ENCODE measurements around the gene SCG5.

SCG5 gene

DNA sequence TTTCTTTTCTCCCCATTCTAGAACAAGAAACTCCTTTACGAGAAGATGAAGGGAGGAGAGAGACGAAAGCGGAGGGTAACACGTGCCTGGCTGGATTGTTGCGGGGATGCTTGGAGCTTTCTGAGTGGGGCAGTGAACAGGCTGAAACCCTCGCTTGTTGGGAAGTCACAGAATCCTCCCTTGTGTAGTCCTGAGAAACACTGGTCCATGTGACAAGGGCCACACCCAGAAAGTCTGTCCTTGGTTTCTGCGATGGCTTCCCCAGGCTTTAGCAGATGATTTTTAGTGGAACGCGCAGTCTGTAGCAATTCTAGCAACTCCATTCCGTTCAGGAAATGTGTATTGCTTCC, 50.2 kb downstream of the SCG5 start:
- no peak for DNase-seq

DNA sequence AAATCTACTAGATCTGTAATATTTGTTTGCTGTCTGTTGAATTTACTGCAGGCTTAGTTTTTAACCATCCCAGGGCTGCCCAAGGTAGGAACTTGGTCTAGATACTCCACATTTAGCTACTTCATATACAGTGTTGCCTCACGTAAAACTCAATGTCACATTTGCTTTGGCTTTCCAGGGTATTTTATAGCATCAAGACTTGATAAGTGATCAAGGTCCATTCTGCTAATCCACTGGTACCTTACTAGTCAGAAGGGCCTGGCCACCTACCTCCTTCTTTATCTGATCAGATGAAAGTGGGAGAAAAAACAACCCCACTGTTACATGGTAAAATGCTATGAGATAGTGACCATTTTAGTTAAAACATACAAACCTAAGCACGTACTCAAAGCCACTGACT, 50.8 kb downstream of the SCG5 start:
- no peak for DNase-seq

DNA sequence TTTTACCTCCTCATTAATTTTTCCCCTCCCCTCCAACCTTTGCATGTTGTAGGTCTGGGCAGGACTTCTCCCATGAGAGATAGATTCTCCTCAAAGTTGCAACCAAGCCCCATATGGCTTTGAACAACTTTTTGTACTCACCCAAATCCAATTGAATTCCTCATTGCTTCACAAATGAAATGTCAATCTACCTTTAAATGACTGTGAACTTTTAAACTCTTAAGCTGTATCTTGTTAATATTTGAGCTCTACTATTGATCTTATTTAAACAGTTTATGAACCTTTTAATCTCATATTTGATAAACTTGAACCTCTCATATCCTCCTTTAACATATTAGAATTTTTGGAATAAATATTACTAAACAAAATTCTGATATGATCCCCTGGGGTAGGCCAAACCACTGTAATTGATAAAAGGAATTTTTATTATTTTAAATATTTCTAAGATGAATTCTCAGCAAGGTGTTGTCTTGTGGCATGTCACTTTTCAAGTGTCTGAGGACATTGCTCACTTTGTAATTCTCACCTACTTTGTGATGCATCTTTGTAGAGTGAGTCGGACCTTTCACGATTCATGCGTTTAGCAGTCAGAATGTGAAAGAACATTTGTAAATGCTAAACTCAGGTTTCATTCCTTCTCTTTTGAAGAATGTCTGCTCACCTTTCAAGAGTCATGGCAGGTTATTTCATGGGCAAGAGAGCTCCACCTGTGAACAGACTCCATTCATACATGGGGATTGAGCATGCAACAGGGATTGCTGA, 52.9 kb downstream of the SCG5 start:
- DNase-seq: no peak

DNA sequence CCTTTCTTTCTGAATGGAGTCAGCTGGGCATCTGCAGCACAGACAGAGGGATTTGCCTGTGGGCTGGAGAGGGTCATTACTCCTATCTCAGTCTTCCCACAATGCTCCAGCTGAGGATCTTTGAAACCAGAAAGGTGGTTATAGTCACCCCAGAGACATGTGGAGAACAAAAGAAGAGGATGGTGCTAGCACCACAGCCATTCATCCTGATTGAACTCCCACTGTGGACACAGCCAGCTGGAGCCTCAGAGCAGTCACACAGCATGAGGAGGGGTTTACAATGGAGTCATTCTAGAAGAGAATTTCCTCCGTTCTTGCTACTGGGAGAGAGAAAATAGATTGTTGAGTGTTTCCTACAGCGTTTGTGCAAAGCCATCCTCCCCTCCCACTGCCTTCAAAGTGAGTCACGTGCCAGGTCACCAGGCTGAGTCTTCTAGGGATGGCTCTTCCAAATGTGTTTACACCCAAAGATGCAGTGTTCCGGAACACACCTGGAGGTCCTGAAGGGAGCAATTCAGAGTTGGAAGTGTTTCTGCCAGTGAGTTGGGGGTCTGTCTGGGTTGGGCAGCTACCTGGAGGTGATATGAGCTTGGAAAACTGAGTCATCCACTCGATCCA, 57.4 kb downstream of the SCG5 start:
- DNase-seq: no peak

DNA sequence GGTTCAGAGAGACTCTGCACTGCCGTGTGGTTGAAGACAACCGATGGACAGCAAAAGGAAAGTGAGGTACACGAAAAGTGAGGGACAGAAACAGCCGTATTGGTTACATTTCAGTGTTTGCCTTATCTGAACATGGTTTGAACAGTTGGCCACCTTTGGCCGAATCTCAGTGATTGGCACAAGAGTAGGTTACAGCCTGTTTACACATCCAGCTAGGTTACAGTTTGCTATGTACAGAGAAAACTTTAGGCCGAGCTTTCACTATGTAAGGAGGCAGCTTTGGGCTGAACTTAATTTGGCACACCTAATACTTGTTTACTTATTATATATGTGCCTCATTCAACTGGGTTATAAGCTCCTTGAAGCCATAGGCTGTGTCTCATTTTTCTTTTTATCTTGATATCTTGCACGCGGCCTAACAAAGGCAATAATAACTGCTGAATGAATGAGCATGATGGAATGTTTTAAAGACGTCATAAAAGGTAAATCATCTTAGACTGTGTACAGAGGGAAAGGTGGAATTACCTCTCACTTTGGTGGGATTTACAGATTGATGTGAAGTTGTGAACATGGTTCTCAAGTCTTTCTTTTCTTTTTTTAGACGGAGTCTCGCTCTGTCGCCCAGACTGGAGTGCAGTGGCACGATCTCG, 59.1 kb downstream of the SCG5 start:
- no peak for DNase-seq

DNA sequence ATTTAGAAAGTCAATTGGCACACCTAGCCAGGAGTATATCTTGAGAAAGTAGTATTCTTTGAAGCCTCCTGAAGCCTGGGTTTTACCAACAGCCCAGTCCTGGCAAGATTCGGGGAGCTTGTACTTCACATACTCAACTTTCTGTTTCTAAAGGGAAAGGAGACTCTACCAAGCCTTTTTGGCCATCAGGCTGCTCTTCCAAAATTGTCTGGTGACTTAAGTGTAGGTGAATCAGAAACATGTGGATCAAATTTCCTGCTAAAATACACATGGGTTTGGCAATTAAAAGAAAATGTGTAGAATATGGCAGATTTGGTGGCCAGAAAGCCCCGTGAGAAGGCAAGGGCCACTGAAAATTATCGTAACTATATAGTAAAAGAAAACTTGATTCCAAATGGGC, 60.4 kb downstream of the SCG5 start:
- DNase-seq: no peak

DNA sequence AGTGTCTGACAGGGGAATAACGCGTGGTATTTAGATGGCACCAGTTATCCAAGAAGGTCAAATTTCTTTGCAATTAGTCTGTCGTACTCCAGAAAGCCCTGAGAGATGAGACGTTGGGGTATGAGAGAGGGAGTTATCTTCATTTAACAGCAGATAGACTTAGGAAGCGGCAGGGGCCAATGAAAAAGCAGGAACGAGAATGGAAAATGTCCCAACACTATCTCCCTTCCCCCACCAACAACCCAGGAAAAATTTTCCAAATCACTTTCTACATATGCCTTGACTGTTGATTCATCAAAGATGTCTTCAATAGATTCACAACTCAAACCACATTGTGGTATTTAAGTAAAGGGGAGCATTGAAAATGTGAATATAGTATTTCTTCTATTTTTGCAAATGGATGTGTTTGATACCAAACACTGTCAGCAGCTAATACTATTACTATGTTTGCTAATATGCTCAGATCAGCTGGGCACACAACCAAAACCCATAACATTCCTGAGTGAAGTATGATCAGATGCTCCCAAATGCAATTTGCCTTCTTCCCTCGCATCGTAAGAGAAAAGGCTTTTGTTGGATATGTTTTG, 63.0 kb downstream of the SCG5 start:
- peak; percentile 92 for DNase-seq

DNA sequence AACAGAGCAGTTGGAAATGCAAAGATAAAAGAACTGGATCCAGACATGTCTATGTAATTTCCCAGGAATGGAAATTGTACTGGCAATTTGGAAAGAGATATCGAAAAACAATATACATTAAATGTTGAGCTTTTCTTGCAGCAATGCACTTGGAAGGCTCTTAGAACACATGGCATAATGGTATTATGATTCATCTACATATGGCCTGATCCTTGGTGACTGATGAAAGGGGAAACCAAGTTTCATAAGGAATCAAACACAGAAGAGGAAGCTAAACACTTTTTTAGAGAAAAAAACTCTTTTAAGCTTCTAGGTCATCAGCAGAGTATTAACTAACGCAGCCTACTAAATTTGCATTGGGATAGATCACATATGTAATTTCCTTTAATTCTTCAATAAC, 63.9 kb downstream of the SCG5 start:
- DNase-seq: peak; percentile 84

DNA sequence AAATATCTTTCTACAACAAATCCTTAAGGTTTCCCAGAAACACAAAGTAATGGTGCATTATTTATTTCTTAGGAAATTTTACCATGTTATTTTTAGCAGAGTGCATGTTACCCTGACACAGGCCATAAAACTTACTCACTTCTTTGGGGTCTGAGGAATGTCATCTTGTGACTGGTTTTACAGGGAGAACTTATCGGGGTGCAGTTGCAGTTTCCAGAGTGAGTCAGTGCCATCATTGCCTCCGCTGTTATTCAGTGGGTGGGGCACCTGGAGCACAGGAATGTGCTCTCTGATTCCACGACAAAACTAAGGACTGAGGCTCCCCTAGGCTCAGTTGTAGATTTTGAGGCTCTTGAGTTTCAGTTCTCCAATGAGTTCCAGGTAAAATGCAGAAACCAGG, 65.2 kb downstream of the SCG5 start:
- DNase-seq: peak; percentile 78

DNA sequence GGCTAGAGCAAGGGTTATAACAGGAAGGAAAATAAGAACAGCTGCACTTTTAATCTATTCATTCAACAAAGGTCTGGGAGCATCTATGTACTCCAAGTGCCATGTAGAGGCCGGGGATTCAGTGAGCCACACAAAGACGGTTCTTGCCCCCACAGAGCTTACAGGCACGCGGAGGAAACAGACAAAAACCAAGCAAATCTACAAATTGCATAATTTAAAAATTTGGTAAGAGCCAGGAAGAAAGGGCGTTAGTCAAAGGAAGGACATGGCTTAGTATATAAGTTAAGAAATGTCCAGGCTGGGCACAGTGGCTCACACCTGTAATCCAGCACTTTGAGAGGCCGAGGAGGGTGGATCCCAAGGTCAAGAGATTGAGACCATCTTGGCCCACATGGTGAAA, 65.9 kb downstream of the SCG5 start:
- no peak for DNase-seq

DNA sequence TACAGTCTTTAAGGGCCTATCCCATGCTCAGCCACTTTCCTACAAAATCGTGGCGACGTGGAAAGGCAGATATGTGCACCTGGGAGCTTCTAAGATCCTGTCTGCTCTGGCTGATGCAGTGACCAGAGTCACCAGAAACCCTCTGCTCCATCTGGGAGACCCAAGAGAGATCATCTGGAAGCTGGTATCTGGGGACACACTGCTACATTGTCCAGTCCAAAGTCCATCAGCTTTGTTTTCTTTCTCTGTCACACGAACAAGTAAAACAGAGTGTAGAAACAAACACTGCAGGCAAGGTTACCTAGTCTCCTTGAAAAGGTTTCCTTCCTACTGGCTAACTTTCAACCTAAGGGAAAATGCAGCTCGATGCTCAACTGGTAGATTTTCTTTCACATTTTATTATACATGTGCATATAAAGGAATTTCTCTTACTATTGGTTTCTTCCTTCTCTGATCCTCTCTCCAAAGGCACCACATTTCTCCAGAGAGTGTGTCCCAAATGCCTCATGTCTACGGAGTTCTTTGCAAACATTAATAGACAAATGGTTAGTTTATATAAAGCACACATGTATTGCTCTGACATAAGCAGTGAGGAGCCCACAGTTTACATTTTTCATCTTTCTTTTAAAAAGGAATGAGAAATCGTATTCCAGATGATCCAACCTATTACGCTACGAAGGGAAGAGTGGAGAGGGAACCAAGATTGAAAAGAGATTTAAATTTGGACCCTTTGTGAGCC, 68.0 kb downstream of the SCG5 start:
- no peak for DNase-seq

DNA sequence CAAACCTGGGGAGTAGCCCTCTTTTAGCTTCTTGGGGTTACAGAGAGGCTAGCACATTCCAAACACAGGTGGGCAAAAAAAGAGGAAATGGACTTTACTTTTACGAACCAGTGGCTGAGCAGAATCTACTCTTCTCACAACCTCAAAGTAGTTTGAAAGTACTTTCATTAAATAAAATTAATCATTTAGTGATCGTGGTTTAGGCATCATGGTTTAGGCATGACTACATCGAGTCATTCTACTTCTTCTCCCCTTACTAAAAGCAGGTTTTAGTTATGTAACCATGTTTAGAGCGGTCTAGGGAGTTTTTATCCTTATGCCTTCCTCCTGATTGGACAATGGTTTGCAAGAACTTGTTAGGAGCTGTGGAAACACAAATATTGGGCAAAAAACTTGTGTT, 73.8 kb downstream of the SCG5 start:
- DNase-seq: no peak

DNA sequence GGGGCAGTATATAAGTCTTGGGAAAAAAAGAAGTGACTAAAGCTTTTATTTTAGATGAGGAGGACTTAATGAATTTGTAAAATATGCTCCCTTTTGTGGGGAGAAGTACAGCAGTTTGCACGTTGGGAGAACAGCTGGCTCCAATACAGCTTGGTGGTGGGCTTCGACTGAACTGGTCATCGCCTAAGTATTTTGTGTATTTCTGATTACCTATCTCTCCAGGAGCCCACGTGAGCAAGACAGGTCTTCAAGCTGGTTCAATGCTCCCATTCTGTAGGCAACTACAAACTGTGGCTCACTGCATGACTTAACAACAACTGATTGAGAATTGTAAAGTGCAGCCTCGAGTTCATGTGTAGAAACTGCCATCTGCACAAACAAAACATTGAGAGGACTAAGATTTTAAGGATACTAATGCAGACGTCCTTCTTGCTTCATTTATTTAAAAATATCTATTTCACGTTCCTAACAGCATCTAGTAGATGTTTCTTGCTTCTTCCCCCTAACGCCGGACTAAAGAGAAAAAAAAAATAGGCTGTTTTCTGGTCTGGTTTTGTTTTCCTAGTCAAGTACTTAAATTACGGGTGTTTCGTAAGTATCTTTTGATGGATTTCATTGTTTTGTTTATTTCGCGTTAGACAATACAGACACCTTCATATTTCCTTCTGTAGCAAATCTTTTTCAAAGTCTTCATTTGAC, 74.9 kb downstream of the SCG5 start:
- no peak for DNase-seq

DNA sequence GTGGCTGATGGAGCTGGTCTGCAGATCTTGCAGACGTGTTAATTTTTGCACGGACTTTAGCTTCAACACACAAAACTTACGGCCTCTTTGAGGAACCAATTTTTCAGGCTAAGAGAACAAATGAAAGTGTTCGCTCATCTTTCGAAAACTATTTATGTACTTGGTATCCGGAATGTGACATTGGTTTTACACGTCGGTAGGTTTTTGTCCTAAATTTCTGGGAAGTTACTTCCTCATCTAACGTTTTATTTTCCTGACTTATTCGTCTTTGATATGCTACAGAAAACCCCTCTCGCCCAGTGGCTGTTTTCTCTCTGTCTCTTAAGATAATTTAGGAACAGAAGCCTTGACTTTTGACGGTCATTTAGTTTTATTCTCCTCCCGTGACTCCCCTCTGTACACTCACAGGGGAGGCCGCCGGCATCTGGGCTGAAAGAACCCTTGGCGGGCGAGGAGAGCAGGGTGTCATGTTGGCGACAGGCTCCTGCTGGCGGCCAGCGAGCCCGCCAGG, 75.5 kb downstream of the SCG5 start:
- DNase-seq: no peak

DNA sequence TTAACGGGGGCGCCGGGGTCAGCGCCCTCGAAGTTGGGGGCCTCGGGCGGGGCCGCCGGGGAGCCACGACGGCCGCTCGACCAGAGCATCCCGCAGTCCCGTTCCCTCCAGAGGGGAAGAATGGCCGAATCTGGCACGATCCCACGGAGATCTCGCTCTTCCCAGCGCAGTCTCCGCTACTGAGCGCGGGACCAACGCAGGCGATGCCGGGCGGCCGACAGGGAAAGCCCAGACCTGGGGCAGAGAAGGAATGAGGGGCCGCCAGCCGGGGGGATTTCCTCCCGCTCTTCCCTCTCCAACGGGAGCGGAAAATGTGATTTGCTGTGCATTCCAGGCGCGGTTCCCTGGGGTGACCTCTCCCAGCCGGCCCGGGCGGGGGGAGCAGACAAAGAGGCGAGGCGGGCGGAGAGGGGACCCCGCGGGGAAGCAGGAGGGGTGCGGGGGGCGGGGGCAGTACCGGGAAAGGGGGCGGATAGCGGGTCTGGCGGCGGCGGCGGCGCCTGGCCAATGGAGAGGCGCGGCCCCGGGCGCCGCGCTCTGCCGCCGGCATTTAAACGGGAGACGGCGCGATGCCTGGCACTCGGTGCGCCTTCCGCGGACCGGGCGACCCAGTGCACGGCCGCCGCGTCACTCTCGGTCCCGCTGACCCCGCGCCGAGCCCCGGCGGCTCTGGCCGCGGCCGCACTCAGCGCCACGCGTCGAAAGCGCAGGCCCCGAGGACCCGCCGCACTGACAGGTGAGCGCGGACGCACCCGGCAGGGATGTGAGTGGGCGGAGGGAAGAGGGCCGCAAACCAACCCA, 76.1 kb downstream of the SCG5 start, which contains the start of gene GREM1:
Gene GREM1, plus strand, starts transcription at position 579 of the 801 bp plus-strand sequence. CDS start 12,687 bp downstream, outside the sequence.
- peak; percentile 95 for DNase-seq

DNA sequence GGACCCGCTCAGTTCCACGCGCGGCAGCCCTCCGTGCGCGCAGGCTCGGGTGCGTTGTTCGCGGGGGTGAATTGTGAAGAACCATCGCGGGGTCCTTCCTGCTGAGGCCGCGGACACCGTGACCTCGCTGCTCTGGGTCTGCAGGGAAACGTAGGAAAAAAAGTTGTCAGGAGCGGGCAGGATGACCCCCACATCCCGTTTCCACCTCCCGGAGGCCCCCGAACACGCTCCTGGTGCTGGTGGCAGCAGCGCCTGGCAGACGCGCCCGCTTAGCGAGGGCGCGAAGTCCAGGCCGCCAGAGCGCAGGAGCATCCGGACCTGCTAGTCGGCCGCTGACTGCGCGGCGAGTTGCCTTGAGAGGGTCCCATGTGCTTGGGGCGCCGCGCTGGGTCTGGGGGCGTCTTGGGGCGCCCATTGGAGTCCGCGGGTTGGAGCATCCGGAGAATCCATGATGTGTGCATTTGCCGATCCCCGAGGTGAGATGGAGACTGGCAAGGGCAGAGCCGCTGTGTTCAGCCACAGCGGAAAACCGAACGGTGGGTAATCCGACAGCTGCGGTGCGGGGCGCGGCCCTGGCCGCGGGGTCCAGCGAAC, 76.8 kb downstream of the SCG5 start:
- DNase-seq: no peak

DNA sequence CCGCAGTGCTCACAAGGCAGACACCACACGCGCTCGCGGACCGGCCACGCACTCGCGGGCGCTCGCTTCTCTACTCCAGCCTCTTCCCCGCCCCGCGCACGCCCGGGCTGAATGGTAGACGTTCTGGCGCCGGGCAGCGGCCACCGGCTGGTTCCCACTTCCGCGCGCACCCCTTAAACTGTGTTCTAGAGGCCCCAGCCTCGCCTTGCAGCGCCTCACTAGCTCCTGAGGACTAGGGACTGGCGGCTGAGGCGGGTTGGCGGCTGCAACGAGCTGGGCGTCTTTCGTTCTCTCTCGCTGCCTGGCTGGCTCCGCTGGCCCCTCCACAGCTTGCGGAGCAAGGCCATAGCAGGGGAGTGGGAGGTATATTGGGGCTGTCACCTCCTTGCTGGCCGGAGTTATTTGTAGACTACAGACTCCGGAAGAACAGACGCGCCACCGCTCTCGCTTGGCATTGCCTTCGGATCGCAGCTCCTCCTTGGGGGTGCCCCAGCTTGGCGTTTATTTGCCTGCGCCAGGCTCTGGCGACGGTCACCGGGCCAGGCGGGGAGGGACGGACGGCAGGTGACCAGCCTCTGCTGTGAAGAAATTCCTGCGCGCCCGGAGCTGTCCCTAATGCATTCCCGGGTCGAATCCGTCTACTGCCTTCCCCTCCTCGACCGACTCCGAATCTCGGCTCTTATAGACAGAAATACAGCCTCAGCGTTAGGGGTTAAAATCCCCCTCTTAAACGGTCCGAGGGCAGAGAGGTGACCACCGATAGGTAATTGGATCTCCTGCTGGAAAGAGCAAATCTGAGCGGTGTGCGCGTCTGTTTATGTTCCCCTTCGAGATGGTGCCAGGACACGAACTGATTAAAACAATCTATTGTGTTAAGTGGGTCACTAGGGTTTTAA, 77.6 kb downstream of the SCG5 start:
- DNase-seq: no peak

DNA sequence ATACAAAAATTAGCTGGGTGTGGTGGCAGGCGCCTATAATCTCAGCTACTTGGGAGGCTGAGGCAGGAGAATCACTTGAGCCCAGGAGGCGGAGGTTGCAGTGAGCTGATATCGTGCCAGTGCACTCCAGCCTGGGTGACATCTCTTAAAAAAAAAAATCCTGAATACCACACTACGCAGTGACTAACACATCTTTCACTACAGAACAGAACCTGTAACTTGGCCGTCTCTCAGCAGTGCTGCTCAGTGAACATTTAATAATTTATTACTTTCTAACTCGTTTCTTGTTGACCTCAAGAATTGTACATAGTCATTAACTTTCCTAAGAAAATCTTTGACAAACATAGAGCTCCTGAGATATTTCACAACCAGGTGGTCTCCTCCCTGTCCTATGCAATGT, 80.1 kb downstream of the SCG5 start:
- no peak for DNase-seq

DNA sequence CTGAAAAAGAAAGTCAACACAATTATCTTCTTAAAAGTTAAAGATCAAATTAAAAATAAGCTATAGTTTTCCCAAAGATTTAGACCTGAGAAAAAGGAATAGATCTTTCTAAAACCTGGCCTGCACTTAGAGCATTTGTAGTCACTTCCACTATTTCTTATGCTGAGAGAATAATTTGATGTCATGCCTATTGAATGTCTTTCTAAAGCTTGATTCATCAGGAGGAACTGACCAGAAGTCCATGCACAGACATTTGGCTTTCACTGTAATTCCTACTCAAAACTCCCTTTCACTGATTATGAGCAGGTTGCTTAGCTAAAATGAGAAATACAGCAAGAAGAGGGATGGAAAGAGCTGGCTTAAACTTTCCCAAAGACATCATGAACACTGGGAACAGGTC, 80.6 kb downstream of the SCG5 start:
- DNase-seq: no peak

Data from fibroblast of skin of scalp (primary cell).